AG04449 (cell line): ENCODE data around the gene AP1S1.
"Not testable (repeated sequence)": the region's sequence is repeated elsewhere in the genome, so short reads cannot be mapped to it uniquely, and the experiment has no call there.

Experiments used
- CTCF ChIA-PET: fragments of 350-600 bp; formaldehyde crosslinking; extraction: SDS; loops from one replicate; lab custom pipeline; 2021; ENCODE audit warnings: antibody characterized with exemption; lab: Yijun Ruan, JAX
- POLR2A ChIA-PET: fragments of 400-600, 350-600 bp; formaldehyde crosslinking; extraction: SDS; loops from one replicate; lab custom pipeline; 2020; ENCODE audit warnings: antibody characterized with exemption, inconsistent platforms; lab: Yijun Ruan, JAX
- DNase-seq: peaks from one replicate; pipeline ENCODE4 v3.0.0-alpha.2; 2010; ENCODE audit warnings: low read depth, low spot score
- H3K4me3 ChIP-seq: 2 replicates; pipeline ENCODE4 v1.5.1; 2011; ENCODE audit warnings: low read depth, mild to moderate bottlenecking, control low read depth, low read length
- CTCF ChIP-seq: IDR thresholded peaks from one replicate; pipeline ENCODE4 v1.5.1; 2011; ENCODE audit warnings: mild to moderate bottlenecking, moderate library complexity, low read length, control low read depth, inconsistent platforms; ENCODE audit not compliant: insufficient read depth; ENCODE audit errors: missing control alignments

The AP1S1 gene

GRCh38 chr7:101126651-101127459 lies 27.4 kb upstream of the AP1S1 start, which contains the start of gene SERPINE1:
SERPINE1 (plus strand) TSS chr7:101127104; CDS start chr7:101128394, 1,290 bp downstream.
- DNase-seq, result peak; percentile 99
- H3K4me3 ChIP-seq, result peak within 1 kb of the TSS; percentile 86
- POLR2A ChIA-PET, result interaction anchor here (0.5 to 7.6 kb wide), 19 partner anchors 8 to 401 kb away, joined by 3 to 143 read pairs (median 5); partner anchors contain the start of genes PLOD3, SRRT, TRIM56 and UFSP1
- CTCF ChIA-PET, result interaction anchor here (1.1 to 4.3 kb wide), 5 partner anchors 15 to 49 kb away, joined by 3 to 14 read pairs (median 7); no protein-coding TSS in a partner anchor
- TF ChIP-seq CTCF, result no peak

- no peak for TF ChIP-seq CTCF
- POLR2A ChIA-PET, result interaction anchor here (0.8 to 7.6 kb wide), 14 partner anchors 9 to 253 kb away, joined by 3 to 143 read pairs (median 9); partner anchors contain the start of genes PLOD3, SRRT, TRIM56 and ZNHIT1
- peak overlapping the region; percentile 86 for H3K4me3 ChIP-seq
- CTCF ChIA-PET, result interaction anchor here (1.1 to 4.3 kb wide), 6 partner anchors 11 to 50 kb away, joined by 3 to 14 read pairs (median 6); no protein-coding TSS in a partner anchor
- DNase-seq, result no peak
Measured at GRCh38 chr7:101127460-101128039, 26.7 kb upstream of the AP1S1 start.

GRCh38 chr7:101128040-101128834 lies 26.0 kb upstream of the AP1S1 start:
- POLR2A ChIA-PET, result interaction anchor here (1.1 to 7.6 kb wide), 7 partner anchors 10 to 51 kb away, joined by 4 to 143 read pairs (median 42); no protein-coding TSS in a partner anchor
- CTCF ChIA-PET, result interaction anchor here (1.1 to 4.3 kb wide), 5 partner anchors 10 to 51 kb away, joined by 3 to 14 read pairs (median 6); no protein-coding TSS in a partner anchor
- no peak for TF ChIP-seq CTCF
- DNase-seq, result no peak
- H3K4me3 ChIP-seq, result peak overlapping the region; percentile 86

DNA sequence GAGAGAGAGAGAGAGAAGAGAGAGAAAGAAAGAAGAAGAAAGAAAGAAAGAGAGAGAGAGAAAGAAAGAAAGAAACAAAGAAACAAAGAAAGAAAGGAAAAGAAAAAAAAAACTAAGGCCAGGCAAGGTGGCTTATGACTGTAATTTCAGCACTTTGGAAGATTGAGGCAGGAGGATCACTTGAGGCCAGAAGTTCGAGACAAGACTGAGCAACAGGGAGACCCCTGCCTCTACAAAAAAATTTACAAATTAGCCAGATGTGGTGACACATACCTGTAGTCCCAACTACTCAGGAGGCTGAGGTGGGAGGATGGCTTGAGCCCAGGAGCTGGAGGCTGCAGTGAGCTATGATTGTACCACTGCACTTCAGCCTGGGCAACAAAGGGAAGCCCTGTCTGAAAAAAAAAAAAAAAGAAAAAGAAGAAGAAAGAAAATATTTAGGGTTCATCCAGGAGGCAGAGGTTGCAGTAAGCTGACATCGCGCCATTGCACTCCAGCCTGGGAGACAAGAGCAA lies 24.6 kb upstream of the AP1S1 start:
- no peak for TF ChIP-seq CTCF

GRCh38 chr7:101132626-101133600 lies 21.4 kb upstream of the AP1S1 start:
- not testable (repeated sequence) for DNase-seq
- CTCF ChIA-PET, result interaction anchor here (0.8 to 2.3 kb wide), 5 partner anchors 7 to 56 kb away, joined by 3 to 10 read pairs (median 3); no protein-coding TSS in a partner anchor
- POLR2A ChIA-PET, result interaction anchor here (0.8 to 7.6 kb wide), 11 partner anchors 10 to 47 kb away, joined by 3 to 143 read pairs (median 6); partner anchors contain the start of gene TRIM56
- H3K4me3 ChIP-seq, result peak overlapping the region; percentile 36; the same call in 1 of the 2 replicates

More for the DNA sequence above, 24.6 kb upstream of the AP1S1 start:
- peak overlapping the region; percentile 38 for H3K4me3 ChIP-seq
- ChIA-PET CTCF (interaction anchor here (0.8 to 4.3 kb wide), 5 partner anchors 12 to 236 kb away, joined by 3 to 14 read pairs (median 5); no protein-coding TSS in a partner anchor), POLR2A (interaction anchor here (0.6 to 7.6 kb wide), 9 partner anchors 8 to 240 kb away, joined by 3 to 143 read pairs (median 7); partner anchors contain the start of genes TRIM56 and UFSP1)
- no peak for DNase-seq
